GM19328 (cell line): ENCODE data around the gene TIGD3.
"Not testable (repeated sequence)": the region's sequence is repeated elsewhere in the genome, so short reads cannot be mapped to it uniquely, and the experiment has no call there.

Experiments used
- ATAC-seq: cut with Tn5 transposase; IDR thresholded peaks from one replicate; pipeline ENCODE4 v1.9.1; 2021; ENCODE audit warnings: mild to moderate bottlenecking, moderate library complexity; ENCODE audit not compliant: unreplicated experiment

Gene TIGD3

GRCh38 chr11:65323813-65324212 lies 30.7 kb upstream of the TIGD3 start:
- ATAC-seq = no peak

GRCh38 chr11:65325435-65325834 lies 29.1 kb upstream of the TIGD3 start:
- ATAC-seq = no peak

- ATAC-seq = no peak
These were observed 27.5 kb upstream of the TIGD3 start for GRCh38 chr11:65327021-65327420.

DNA sequence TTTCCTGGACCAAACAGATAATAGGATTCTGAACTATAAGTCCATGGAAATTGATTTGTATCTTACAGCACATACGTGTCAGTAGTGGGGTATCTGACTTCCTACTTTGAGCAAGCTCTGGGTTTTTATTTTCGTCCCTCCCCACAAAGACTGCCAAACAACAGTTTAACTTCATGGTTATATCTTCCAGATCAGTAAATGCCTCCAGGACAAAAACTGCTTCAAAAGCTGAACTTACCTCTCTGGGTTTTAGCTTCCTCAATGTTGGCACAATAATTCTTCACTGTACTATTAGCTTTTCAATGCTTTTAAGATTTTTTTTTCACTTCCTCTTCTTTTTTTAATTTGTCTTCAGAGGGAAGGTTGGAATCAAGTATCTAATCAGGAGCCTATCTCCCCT lies 25.1 kb upstream of the TIGD3 start:
- no peak for ATAC-seq

DNA sequence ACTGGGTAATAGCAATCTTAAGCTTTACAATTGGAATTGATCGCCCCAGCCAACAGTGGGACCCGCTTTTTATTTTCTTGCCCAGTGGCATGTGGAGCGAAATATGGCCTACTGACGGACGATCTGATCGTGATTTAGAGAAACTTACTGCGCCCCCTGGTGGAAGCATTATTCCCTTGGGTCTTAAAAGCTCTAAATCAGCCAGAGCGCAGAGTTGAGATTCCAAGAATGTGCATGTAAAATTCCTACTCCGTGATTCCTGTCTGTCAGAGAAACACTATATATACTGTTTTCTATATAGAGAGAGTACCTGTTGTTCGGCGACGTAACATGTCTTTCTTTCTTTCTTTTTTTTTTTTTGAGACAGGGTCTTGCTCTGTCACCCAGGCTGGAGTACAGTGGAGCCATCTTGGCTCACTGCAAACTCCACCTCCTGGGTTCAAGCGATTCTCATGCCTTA lies 24.6 kb upstream of the TIGD3 start:
- ATAC-seq = no peak

GRCh38 chr11:65330544-65330943 lies 24.0 kb upstream of the TIGD3 start:
- no peak for ATAC-seq

GRCh38 chr11:65332591-65332990 lies 22.0 kb upstream of the TIGD3 start:
- ATAC-seq = not testable (repeated sequence)

DNA sequence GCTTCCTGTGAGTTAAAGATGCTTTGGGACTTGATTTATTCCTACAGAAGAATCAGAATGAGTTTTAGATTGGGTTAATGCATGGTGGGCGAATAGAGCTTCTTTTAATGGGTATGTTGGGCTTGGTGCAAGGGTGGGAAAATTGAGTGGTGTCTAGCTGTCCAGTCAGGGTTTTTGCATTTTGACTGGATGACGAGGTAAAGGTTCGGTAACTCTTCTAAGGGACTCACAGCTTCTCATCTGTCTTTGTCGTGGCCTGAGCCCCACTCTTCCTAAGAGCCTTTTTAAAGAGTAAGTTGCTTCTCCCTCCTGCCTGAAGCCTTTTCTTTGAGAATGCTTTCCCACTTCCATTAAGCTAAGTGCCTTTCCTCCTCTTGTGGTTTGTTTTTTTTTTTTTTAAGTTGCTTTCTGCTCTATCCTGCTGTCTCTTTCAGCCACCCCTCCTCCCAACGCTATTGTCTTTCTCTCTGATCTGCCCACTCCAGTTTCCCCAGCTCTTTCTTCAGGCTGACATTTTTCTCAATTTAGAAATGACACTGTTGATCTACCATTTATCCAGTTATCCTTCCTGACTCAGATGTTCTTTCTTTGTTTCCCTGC lies 19.8 kb upstream of the TIGD3 start:
- no peak for ATAC-seq

GRCh38 chr11:65338676-65339075 lies 15.9 kb upstream of the TIGD3 start:
- no peak for ATAC-seq

DNA sequence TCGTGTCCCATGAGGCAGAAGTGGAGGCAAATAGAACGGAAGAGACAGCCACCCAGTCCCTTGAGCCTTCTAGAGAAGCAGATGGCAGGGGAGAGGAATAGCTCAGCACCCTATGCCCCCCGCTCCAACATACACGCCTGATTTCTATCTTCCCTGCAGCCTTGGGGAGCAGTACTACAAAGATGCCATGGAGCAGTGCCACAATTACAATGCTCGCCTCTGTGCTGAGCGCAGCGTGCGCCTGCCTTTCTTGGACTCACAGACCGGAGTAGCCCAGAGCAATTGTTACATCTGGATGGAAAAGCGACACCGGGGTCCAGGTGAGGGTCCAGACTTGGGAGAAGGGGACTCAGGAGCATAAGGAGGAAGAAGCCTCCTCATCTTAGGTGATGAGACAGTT lies 14.3 kb upstream of the TIGD3 start:
- ATAC-seq = no peak

DNA sequence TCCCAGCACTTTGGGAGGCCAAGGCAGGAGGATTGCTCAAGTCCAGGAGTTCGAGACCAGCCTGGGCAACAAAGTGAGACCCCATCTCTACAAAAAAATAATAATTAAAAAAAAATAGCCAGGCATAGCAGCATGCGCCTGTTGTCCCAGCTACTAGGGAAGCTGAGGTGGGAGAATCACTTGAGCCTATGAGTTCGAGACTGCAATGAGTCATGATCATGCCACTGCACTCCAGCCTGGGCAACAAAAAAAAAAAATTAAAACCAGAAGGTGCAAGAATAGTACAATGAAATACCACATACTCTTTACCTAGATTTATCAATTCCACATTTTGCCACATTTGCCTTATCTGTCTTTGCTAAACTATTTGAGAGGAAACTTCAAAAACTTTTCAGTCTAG lies 12.7 kb upstream of the TIGD3 start:
- ATAC-seq = no peak

- ATAC-seq = no peak
These were observed 3.0 kb upstream of the TIGD3 start for GRCh38 chr11:65351511-65351910.

DNA sequence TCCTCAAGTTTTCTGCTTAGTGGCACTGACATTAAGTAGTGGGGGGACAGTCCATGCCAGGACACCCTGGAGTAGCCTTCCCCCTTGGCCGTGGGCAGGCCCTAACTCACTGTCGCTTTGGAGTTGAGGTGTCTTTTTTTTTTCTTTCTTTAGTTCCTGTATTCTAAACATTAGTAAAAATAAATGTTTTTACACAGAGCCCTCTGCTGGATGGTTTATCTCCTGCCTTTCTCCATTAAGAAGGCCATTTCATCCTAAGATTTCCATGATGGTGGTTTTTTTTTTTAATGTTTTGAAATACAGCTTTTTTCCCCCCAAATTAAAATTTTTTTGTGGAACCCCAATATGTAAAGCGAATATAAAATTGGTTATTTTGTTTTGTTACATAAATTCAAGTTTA lies 1.8 kb upstream of the TIGD3 start:
- ATAC-seq = no peak

DNA sequence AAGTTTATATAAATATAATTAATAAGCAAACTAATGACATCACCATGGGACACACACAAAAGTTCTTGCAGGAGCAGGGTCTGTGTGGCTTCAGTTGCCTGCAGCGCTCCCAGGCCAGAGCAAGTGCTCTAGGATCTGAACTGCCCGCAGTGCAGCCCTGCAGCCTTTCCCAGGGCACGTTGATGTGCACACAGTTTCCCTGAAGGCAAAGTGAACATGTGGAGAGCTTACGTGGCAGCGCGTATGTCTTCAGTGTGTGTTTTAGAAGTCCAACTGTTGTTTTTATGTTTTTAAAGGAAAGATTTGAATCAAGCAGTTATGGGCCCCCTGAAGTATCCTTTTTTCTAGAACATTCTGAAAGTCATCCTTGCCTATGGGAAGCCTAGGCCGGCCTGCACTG lies 1.2 kb upstream of the TIGD3 start:
- ATAC-seq = no peak

GRCh38 chr11:65353900-65354264 lies 669 bp upstream of the TIGD3 start:
- ATAC-seq = no peak

DNA sequence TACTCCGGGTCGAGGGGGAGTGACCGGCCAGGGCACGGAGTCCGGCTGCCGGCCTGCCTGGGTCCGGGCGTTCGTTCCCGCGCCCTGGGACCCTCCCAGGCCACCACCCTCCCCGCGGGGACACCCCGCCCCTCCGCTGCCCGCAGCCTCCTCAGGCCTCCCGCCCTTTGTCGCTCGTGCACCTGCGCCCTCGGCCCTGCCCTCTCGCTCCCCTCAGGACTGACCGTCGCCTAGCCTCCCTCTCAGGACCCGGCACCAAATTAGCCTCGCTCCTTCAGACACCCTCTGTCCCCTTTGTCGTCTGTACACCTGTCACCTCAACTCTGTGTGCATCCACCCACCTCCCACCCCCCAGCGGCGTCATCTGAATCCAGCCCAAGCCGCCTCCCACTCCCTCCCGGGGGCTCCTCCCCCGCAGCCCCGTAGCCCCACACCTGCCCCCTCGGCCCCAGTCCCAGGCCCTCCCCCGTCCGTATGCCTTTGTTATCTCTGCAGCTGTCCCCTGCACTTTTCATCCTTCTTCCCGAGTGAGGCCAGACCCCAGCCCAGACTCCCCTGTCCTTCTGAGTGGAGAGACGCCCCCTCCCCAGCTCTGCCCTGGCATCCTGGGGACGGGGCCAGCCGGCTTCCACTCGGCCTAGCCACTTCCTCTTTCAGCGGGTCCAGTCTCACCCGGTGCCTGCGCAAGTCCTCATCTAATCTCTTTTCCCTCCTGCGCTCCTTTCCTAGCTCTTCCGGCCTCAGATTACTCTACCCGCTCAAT lies 643 bp downstream of the TIGD3 start:
- peak; percentile 28 for ATAC-seq

DNA sequence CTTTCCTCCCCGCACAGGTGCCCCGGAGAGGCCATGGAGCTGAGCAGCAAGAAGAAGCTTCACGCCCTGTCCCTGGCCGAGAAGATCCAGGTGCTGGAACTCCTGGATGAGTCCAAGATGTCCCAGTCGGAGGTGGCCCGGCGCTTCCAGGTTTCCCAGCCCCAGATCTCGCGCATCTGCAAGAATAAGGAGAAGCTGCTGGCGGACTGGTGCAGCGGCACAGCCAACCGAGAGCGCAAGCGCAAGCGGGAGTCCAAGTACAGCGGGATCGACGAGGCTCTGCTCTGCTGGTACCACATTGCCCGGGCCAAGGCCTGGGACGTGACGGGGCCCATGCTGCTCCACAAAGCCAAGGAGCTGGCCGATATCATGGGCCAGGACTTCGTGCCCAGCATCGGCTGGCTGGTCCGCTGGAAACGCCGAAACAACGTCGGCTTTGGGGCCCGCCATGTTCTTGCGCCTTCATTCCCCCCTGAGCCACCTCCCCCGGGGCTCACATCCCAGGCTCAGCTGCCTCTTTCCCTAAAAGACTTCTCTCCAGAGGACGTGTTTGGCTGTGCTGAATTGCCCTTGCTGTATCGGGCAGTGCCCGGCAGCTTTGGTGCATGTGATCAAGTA lies 1.3 kb downstream of the TIGD3 start:
- no peak for ATAC-seq

DNA sequence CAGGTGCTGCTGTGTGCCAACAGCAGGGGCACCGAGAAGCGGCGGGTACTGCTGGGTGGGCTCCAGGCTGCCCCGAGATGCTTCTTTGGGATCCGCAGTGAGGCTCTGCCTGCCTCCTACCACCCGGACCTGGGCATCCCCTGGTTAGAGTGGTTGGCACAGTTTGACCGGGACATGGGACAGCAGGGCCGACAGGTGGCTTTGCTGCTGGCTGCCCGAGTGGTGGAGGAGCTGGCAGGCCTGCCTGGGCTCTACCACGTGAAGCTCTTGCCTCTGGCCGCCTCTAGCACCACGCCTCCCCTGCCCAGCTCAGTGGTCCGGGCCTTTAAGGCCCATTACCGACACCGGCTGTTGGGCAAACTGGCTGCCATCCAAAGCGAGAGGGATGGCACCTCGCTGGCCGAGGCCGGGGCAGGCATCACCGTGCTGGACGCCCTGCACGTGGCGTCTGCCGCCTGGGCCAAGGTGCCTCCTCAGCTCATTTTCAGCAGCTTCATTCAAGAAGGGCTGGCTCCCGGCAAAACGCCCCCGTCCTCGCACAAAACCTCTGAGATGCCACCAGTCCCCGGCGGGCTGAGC lies 1.9 kb downstream of the TIGD3 start:
- ATAC-seq = no peak

DNA sequence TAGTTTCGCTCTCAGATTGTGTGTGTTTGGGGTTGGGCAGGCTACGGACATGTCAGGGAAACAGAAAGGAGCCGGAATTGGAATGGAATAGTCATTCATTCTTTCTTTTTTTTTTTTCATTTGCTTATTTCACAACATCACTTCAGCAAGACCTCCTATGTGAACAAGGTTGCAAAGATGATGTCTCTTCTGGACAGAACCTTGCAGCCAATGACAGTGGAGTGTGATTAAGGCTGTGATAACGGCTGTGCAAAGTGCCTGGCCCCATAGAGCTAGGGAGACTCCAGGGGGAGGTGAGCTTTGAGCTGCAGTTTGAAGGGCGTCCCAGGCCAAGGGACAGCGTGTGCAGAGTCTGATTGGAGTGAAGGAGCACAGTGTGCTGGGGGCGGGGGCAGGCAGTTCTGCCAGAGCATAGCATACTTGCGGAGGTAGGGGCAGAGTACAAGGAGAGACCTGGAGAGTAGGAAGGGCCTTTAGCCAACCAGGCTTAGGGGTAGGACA lies 3.4 kb downstream of the TIGD3 start:
- no peak for ATAC-seq

DNA sequence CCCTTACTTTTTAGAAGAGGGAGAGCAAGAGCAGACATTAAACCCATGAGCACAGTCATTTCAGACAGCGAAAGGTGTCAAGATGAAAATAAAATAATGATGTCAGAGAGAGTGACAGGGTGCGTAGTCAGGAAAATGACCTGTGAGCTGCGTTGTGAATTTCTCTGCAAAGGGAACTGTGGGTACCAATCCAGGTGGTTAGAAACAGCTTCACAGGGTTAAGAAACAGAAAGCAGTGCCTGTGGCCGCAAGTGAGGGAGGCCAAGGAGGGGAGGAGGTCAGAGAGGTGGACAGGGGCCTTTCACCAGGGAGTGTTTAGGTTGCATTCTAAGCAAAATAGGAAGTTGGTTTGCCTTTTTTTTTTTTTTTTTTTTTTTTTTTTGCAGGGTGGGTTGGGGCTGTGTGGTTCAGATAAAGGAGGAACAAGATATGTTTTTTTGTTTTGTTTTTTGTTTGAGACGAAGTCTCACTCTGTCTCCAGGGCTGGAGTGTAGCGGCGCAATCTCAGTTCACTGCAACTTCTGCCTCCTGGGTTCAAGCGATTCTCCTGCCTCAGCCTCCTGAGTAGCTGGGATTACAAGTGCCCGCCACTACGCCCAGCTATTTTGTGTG lies 7.9 kb downstream of the TIGD3 start:
- ATAC-seq = no peak

- ATAC-seq = no peak
These were observed 8.4 kb downstream of the TIGD3 start for GRCh38 chr11:65362966-65363365.
